ENCODE measurements around the gene NANS.

DNA sequence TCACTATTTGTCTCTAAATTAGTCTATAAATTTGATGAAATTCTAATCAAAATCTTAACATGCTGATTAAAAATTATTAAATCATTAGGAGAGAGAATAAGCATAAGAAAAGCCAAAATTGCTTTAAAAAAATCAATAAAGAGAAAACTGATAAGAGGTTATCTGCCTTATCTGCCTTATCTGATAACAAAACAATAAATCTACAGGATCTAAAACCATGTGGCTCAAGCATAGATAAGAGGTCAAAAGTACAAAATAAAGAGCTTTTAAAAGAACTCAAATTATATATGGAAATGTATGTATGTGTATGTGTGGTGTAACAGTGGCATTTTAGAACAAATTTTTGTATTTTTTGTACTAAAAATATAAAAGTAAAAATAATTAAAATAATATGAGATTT is 43.9 kb downstream of the NANS start:
- TF ChIP-seq CTCF (conservative IDR thresholded peaks at IDR 0.05 in 1 of 2, IDR thresholded peaks at IDR 0.05 in 1 of 2; ENCODE audit: extremely low read depth in 1 of 2, insufficient read depth in 1 of 2, low read depth in 1 of 2, low read length in 2 of 2) (no peak), EZH2 (IDR thresholded peaks at IDR 0.05; ENCODE audit: borderline replicate concordance, low read length) (no peak)

Data from mammary epithelial cell (primary cell).